ENCODE data around the gene TBCD.

Gene TBCD

GRCh38 chr17:82868715-82869131 is 116.9 kb downstream of the TBCD start:
- no peak overlapping the region for H3K4me3 ChIP-seq (ENCODE audit: low read depth, low read length)
- H2AFZ ChIP-seq (ENCODE audit: low read length, unreplicated experiment) = no peak overlapping the region
- H3K79me2 ChIP-seq (ENCODE audit: control insufficient read depth, insufficient read depth, low read length, unreplicated experiment) = no peaks in the 10 kb centered on the region
- H3K27me3 ChIP-seq (ENCODE audit: insufficient read depth, low read length) = no peaks in the 10 kb centered on the region
- H3K36me3 ChIP-seq (ENCODE audit: insufficient read depth, low read length) = peaks cover 8% of the 10 kb centered on the region; the same call in 1 of the 2 replicates
- no peak overlapping the region for H3K27ac ChIP-seq (ENCODE audit: low read depth, low read length)
- peaks cover 21% of the 10 kb centered on the region for H3K4me1 ChIP-seq (ENCODE audit: control insufficient read depth, insufficient read depth, low read length, unreplicated experiment)

- H3K36me3 ChIP-seq (ENCODE audit: insufficient read depth, low read length) = peaks cover 8% of the 10 kb centered on the region; the same call in 1 of the 2 replicates
- H3K27me3 ChIP-seq (ENCODE audit: insufficient read depth, low read length) = no peaks in the 10 kb centered on the region
- no peak overlapping the region for H3K27ac ChIP-seq (ENCODE audit: low read depth, low read length)
- no peak overlapping the region for H3K4me3 ChIP-seq (ENCODE audit: low read depth, low read length)
- H3K4me1 ChIP-seq (ENCODE audit: control insufficient read depth, insufficient read depth, low read length, unreplicated experiment) = peaks cover 13% of the 10 kb centered on the region
- no peak overlapping the region for H2AFZ ChIP-seq (ENCODE audit: low read length, unreplicated experiment)
- no peaks in the 10 kb centered on the region for H3K79me2 ChIP-seq (ENCODE audit: control insufficient read depth, insufficient read depth, low read length, unreplicated experiment)
Observed at GRCh38 chr17:82869536-82869935, 117.7 kb downstream of the TBCD start.

GRCh38 chr17:82870091-82870491 is 118.2 kb downstream of the TBCD start:
- no peaks in the 10 kb centered on the region for H3K79me2 ChIP-seq (ENCODE audit: control insufficient read depth, insufficient read depth, low read length, unreplicated experiment)
- peaks cover 13% of the 10 kb centered on the region for H3K4me1 ChIP-seq (ENCODE audit: control insufficient read depth, insufficient read depth, low read length, unreplicated experiment)
- no peak overlapping the region for H2AFZ ChIP-seq (ENCODE audit: low read length, unreplicated experiment)
- H3K36me3 ChIP-seq (ENCODE audit: insufficient read depth, low read length) = peaks cover 8% of the 10 kb centered on the region; the same call in 1 of the 2 replicates
- H3K27ac ChIP-seq (ENCODE audit: low read depth, low read length) = no peak overlapping the region
- no peak overlapping the region for H3K4me3 ChIP-seq (ENCODE audit: low read depth, low read length)
- H3K27me3 ChIP-seq (ENCODE audit: insufficient read depth, low read length) = no peaks in the 10 kb centered on the region

- Histone ChIP-seq H3K36me3 (ENCODE audit: insufficient read depth, low read length) (peaks cover 8% of the 10 kb centered on the region; the same call in 1 of the 2 replicates), H2AFZ (ENCODE audit: low read length, unreplicated experiment) (no peak overlapping the region), H3K4me1 (ENCODE audit: control insufficient read depth, insufficient read depth, low read length, unreplicated experiment) (peaks cover 13% of the 10 kb centered on the region), H3K27ac (ENCODE audit: low read depth, low read length) (no peak overlapping the region), H3K4me3 (ENCODE audit: low read depth, low read length) (no peak overlapping the region), H3K79me2 (ENCODE audit: control insufficient read depth, insufficient read depth, low read length, unreplicated experiment) (no peaks in the 10 kb centered on the region), H3K27me3 (ENCODE audit: insufficient read depth, low read length) (no peaks in the 10 kb centered on the region)
Observed at GRCh38 chr17:82870541-82870940, 118.7 kb downstream of the TBCD start.

- H3K36me3 ChIP-seq (ENCODE audit: insufficient read depth, low read length) = peaks cover 8% of the 10 kb centered on the region; the same call in 1 of the 2 replicates
- no peak overlapping the region for H3K4me3 ChIP-seq (ENCODE audit: low read depth, low read length)
- H3K4me1 ChIP-seq (ENCODE audit: control insufficient read depth, insufficient read depth, low read length, unreplicated experiment) = peaks cover 15% of the 10 kb centered on the region
- H3K27me3 ChIP-seq (ENCODE audit: insufficient read depth, low read length) = no peaks in the 10 kb centered on the region
- no peaks in the 10 kb centered on the region for H3K79me2 ChIP-seq (ENCODE audit: control insufficient read depth, insufficient read depth, low read length, unreplicated experiment)
- H2AFZ ChIP-seq (ENCODE audit: low read length, unreplicated experiment) = no peak overlapping the region
- H3K27ac ChIP-seq (ENCODE audit: low read depth, low read length) = no peak overlapping the region
Observed at GRCh38 chr17:82871056-82871775, 119.4 kb downstream of the TBCD start.

- H3K4me1 ChIP-seq (ENCODE audit: control insufficient read depth, insufficient read depth, low read length, unreplicated experiment) = peaks cover 13% of the 10 kb centered on the region
- no peak overlapping the region for H2AFZ ChIP-seq (ENCODE audit: low read length, unreplicated experiment)
- no peak overlapping the region for H3K4me3 ChIP-seq (ENCODE audit: low read depth, low read length)
- no peak overlapping the region for H3K27ac ChIP-seq (ENCODE audit: low read depth, low read length)
- no peaks in the 10 kb centered on the region for H3K79me2 ChIP-seq (ENCODE audit: control insufficient read depth, insufficient read depth, low read length, unreplicated experiment)
- no peaks in the 10 kb centered on the region for H3K27me3 ChIP-seq (ENCODE audit: insufficient read depth, low read length)
- peaks cover 8% of the 10 kb centered on the region; the same call in 1 of the 2 replicates for H3K36me3 ChIP-seq (ENCODE audit: insufficient read depth, low read length)
Observed at GRCh38 chr17:82871776-82872561, 120.1 kb downstream of the TBCD start.

GRCh38 chr17:82872591-82873520 is 121.0 kb downstream of the TBCD start:
- H3K79me2 ChIP-seq (ENCODE audit: control insufficient read depth, insufficient read depth, low read length, unreplicated experiment) = no peaks in the 10 kb centered on the region
- no peak overlapping the region for H2AFZ ChIP-seq (ENCODE audit: low read length, unreplicated experiment)
- H3K27ac ChIP-seq (ENCODE audit: low read depth, low read length) = no peak overlapping the region
- H3K4me1 ChIP-seq (ENCODE audit: control insufficient read depth, insufficient read depth, low read length, unreplicated experiment) = peaks cover 9% of the 10 kb centered on the region
- H3K4me3 ChIP-seq (ENCODE audit: low read depth, low read length) = no peak overlapping the region
- H3K36me3 ChIP-seq (ENCODE audit: insufficient read depth, low read length) = peaks cover 8% of the 10 kb centered on the region; the same call in 1 of the 2 replicates
- H3K27me3 ChIP-seq (ENCODE audit: insufficient read depth, low read length) = no peaks in the 10 kb centered on the region

- H3K36me3 ChIP-seq (ENCODE audit: insufficient read depth, low read length) = peaks cover 8% of the 10 kb centered on the region; the same call in 1 of the 2 replicates
- no peaks in the 10 kb centered on the region for H3K27me3 ChIP-seq (ENCODE audit: insufficient read depth, low read length)
- H3K27ac ChIP-seq (ENCODE audit: low read depth, low read length) = no peak overlapping the region
- H3K4me3 ChIP-seq (ENCODE audit: low read depth, low read length) = no peak overlapping the region
- H3K79me2 ChIP-seq (ENCODE audit: control insufficient read depth, insufficient read depth, low read length, unreplicated experiment) = no peaks in the 10 kb centered on the region
- H3K4me1 ChIP-seq (ENCODE audit: control insufficient read depth, insufficient read depth, low read length, unreplicated experiment) = peaks cover 9% of the 10 kb centered on the region
- H2AFZ ChIP-seq (ENCODE audit: low read length, unreplicated experiment) = no peak overlapping the region
Observed at GRCh38 chr17:82873521-82873920, 121.7 kb downstream of the TBCD start.

GRCh38 chr17:82874011-82874835 is 122.4 kb downstream of the TBCD start:
- H3K4me1 ChIP-seq (ENCODE audit: control insufficient read depth, insufficient read depth, low read length, unreplicated experiment) = peaks cover 9% of the 10 kb centered on the region
- H3K27ac ChIP-seq (ENCODE audit: low read depth, low read length) = no peak overlapping the region
- no peak overlapping the region for H2AFZ ChIP-seq (ENCODE audit: low read length, unreplicated experiment)
- peaks cover 8% of the 10 kb centered on the region; the same call in 1 of the 2 replicates for H3K36me3 ChIP-seq (ENCODE audit: insufficient read depth, low read length)
- no peaks in the 10 kb centered on the region for H3K27me3 ChIP-seq (ENCODE audit: insufficient read depth, low read length)
- no peaks in the 10 kb centered on the region for H3K79me2 ChIP-seq (ENCODE audit: control insufficient read depth, insufficient read depth, low read length, unreplicated experiment)
- H3K4me3 ChIP-seq (ENCODE audit: low read depth, low read length) = no peak overlapping the region

Measured in ACC112 (cell line).